GM19043 (cell line): ENCODE measurements around the gene C1orf159.
A peak's percentile ranks its signal among the peaks of the same experiment; 100 is the strongest.

Experiments
- ATAC-seq: cut with Tn5 transposase; IDR thresholded peaks from one replicate; pipeline ENCODE4 v1.9.1; 2021; ENCODE audit warnings: low read depth; ENCODE audit not compliant: unreplicated experiment

The C1orf159 gene

DNA sequence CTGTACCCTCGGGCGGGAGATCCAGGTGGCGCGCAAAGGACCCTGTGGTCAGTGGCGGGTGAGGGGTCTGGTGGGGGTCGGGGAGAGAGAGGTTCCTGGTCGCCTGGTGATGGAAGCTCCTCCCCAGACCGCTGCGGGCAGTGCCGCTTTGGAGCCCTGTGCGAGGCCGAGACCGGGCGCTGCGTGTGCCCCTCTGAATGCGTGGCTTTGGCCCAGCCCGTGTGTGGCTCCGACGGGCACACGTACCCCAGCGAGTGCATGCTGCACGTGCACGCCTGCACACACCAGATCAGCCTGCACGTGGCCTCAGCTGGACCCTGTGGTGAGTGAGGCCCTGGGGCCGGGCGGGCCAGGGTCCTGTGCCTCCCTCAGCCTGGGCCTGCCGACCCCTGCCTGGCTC, 72.5 kb downstream of the C1orf159 start:
- ATAC-seq: no peak

DNA sequence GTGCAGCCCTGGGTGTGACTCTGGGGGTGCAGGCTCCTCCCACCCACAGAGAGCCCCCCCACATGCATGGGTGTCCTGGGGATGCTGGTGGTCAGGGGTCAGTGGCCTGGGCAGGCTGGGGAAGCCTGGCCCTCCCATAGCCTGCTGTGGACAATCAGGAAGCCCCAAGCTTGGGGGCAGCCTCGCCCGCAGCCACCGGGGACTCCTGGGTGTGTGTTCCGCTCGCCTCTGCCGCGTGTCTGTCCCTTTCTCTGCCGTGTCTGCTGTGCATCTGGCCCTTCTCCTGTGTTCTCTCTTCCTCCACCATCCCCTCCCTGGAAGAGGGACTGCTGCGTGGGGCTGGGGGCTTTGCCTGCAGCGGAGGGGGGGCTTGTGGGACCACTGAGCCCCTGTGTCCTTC, 73.1 kb downstream of the C1orf159 start:
- no peak for ATAC-seq

DNA sequence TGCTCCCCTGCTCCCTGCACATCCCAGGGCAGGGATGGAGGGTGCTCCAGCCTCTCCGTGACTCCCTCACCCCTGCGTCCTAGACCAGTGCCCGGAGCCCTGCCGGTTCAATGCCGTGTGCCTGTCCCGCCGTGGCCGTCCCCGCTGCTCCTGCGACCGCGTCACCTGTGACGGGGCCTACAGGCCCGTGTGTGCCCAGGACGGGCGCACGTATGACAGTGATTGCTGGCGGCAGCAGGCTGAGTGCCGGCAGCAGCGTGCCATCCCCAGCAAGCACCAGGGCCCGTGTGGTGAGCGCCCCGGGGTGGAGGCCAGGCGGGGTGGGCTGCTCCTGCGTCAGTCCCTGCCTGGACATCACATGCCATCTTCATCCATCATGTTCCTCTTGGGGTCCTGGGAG, 74.0 kb downstream of the C1orf159 start:
- ATAC-seq: no peak

DNA sequence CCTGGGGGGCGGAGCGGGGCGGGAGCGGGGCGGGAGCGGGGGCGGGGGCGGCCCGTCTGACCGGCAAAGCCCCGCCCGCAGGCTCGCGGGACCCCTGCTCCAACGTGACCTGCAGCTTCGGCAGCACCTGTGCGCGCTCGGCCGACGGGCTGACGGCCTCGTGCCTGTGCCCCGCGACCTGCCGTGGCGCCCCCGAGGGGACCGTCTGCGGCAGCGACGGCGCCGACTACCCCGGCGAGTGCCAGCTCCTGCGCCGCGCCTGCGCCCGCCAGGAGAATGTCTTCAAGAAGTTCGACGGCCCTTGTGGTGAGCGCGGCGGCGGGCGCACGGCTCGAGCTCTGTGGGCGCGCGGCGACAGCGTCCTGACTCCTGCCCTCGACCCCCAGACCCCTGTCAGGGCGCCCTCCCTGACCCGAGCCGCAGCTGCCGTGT, 74.8 kb downstream of the C1orf159 start:
- no peak for ATAC-seq

DNA sequence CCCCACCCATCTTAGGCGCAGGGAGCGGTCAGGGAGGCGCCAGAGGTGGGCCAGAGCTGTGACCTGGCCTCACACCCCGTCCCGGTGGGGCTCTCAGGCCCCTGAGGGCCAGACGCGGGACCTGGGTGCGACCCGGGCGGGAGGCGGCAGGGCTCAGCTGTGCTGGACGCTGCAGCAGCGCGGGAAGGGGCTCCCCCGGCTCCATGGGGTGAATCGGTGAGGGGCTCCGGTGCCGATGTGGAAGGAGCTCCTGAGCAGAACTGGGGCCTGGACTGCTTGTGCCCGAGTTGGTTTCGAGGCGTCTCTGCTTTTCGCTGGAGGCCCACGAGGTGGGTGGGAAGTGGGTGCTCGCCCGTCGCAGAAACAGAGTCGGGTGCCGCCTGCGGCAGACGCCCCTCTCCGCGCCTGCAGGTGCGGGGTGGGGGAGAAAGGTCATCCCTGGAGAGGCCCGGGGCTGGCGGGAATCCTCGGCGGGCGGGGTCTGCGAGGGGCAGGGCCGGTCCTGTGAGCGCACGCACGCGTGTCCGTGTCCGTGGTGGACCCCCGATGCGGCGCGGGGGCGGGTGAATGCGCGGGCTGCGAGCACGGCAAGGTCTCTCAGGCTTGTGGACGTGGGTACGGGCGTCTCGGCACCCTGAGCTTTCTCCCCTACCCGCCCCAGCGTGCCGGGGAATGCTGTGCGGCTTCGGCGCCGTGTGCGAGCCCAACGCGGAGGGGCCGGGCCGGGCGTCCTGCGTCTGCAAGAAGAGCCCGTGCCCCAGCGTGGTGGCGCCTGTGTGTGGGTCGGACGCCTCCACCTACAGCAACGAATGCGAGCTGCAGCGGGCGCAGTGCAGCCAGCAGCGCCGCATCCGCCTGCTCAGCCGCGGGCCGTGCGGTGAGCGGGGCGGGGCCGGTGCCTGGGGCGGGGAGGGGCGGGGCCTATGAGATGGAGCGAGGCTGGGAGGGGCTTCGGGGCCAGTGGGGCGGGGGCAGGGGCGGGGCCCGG, 75.6 kb downstream of the C1orf159 start:
- peak; percentile 44 for ATAC-seq

DNA sequence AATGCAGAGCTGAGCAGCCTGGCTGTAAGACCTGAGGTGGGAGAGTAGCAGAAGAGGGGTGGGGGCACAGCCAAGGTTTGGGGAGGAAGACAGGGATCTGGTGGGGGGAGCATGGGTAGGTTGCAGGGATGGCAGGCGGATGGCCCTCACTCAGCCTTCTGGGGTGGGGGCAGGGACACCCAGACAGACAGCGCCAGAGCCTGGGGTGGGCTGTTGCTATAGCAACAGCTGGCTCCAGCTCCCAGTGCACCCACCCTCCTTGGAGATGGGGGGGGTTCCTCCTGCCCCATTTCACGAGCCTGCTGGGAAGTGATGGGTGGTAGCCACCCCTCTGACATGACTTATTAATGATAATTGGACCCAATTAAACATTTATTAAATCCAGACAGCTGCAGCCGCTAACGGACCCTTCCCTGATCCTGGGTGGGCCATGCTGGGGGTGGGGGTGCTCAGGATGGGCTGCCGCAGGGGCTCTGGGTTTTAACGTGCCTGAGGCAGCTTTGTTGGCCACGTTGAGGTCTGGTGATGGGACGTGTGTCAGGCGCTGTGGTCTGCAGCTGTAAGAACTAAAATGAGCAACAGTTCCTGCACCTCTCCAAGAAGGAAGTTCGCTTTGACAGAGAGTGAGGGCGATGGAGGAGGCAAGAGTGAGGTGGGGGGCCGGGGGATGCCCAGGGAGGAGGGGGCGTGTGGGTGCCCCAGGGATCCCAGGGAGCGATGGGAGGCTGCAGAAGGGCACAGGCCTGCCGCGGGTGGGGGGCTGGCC, 76.6 kb downstream of the C1orf159 start:
- no peak for ATAC-seq

DNA sequence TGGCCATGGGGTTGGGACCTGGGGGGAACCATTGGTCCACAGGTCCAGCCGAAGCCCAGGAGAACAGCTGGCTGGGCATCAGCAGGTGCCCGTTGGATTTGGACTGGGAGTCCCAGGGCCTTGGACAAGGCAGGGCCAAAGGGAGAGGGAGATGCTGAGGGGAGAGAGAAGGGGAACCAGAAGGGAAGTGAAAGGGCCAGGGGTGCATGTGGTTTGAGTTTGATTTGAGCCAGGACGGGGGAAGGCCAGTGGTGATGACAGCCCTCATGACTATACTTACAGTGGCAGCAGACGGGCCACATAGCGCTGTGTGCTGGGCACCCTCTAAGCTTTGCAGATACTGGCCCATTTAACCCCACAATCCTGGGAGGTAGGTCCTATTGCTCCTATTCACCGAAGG, 77.2 kb downstream of the C1orf159 start:
- no peak for ATAC-seq

DNA sequence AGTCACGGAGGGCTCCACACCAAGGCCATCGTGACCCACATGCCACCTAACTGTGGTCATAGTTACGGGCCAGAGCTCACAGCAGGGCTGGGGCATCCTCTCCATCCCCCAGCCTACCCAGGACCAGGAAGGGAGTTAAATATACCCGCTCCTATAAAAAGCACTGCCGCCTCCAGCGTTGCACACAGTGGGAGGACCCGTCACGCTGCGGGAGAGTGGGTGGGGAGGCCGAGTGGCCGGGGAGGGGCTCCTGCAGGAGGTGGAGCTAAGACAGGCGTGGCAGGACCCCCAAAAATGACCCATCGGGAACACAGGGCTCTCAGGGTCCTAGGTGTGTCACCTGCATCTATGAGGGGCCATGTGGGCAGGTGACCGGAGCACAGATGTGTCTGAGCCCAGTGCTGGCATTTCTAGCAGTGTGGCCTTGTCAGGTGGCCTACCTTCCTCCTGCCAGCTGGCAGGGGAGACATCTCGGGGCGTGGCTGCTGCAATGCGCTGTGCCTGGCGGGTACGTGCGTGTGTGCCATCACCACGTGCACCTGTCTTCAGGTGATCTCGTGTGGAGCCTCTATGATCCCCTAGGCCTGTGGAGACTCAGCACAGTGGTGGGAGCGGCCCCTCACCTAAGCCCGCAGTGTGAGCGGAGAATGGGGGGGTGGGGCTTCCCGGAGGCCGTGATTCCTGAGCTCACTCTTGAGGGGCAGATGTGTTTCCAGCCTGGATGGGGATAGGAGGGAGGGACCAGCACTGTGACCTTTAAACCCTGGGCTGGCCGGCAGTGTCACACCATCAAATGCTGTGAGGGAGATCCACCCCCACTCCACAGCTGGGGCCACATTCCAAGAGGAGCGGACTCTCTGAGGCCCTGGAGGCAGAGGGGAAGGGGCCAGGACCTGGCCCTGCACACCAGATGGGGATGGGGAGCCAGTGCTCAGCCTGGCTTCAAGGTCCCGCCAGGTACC, 78.2 kb downstream of the C1orf159 start:
- no peak for ATAC-seq

DNA sequence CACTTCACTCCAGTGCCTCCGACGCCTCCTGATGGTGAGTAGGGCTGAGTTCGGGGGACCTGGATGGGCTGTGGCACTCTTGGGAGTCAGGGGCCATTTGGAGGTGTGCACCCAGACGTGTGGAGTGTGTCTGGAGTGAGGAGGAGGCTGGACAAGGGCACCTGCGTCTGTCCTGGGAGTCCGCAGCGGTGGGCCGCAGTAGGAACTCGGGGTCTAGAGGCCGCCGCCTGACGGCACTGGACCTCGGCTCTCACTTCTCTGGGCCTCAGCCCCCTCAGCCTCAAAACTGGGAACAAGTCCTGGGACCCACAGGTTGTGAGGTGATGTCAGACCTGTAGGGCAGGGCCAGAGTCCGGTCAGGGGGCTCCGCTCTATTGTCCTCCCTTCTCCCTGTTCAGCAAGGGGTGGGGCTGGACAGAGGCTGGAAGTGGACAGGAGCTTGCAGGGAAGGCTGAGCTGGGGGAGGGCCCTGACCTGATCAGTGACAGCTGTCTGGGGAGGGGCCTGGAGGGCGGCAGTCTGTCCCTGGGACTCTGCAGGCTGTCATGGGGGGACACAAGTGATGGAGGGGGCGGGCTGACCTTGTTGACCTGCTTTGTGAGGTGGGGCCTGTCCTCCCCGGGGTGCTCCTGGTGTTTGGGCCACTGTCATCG, 80.5 kb downstream of the C1orf159 start:
- ATAC-seq: no peak

DNA sequence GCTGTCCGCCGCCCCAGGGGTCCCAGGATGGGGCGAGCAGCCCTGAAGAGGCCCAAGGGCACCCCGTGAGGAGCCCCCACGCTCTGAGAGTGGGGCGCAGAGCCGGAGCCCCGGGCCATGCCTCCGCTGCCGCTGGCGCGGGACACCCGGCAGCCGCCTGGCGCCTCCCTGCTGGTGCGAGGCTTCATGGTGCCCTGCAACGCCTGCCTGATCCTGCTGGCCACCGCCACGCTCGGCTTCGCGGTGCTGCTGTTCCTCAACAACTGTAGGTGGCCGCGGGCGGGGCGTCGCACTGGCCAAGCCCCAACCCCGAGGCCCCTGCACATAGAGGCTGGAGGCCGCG, 81.5 kb downstream of the C1orf159 start:
- no peak for ATAC-seq

DNA sequence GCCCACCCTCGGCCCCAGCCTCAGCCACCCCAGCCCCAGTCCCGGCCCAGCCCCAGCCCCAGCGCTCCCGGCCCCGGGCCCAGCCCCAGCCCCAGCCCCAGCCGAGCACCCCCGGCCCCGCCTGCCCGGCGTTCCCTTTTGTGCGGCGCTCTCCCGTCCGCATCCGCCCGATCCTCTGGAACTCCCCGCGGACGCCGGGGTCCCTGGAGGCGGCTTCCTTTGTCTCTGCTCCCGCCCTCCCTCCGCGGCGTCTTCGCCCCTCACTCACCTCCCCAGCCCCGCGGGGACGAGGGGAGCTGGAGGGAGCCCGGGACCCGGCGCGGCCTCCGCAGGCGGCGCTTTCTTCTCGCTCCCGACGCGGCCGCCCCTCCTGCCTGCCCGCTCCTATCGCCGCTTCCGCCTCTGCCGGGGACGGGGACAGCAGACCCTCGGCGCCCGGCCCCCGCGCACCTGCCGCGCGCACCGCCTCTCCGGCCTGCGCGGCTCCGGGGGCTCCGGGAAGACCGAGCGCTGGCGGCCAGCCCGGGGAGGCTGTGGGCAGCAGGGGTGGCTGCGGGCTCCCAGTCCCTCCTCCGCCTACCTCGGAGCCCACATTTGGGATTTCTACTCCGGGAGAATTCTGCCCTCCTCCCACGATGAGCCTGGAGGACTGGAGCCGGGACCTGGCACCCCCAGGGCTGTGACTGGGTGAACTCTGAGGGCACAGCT, 82.0 kb downstream of the C1orf159 start:
- no peak for ATAC-seq

DNA sequence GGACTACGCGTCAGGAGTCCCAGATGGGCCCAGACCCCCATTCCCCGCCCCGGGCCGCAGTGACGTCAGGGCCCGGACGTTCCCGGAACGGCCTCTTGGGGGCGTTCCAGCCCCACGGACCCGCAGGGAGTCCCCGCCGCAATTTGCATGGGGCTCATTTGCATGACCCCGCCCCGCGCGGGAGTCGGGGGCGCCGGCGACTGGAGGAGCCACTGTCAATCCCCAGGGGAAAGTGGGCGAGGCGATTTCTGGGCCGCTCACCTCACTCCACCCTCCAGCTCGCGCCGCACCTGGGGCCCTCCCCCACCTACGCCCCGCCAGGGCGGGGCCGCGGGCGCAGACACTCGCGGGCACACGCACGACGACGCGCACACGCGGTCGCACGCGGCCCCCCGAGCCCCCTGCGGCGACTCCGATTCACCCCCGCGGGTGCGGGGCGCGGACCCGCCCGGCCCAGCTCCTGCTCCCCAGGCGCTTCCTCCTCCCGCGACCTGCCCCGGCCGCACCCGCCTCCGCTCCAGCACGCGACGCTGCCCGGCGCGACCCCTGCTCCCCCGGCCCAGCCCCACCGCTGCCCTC, 82.8 kb downstream of the C1orf159 start:
- peak; percentile 85 for ATAC-seq

DNA sequence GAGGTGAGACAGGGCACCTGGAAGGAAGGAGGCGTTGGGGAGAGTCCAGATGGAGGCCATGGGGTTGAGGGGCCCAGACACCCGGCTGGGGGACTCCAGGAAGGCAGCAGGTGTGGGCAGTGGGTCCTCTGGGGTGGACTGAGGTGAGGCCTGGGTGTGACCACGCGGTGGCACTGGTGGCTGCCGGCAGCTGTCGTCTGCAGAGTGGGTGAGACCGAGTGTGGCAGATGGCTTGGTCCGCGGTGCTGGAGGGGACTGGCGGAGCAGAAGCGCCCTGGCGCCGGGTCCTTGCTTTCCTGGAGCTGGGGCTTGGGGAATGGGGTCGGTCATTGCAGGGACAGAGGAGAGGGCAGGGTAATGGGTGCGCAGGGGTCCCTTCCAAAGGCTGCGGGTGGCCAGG, 83.5 kb downstream of the C1orf159 start:
- ATAC-seq: no peak
